Measurements from ENCODE around the gene C16orf95. TPM values are rescaled to one million over a fixed set of nuclear protein-coding genes. Genes with fewer than 3 reads are reported as not detected.

Gene C16orf95
- total RNA-seq, 2 donors from 2014 or later, result 2.7 TPM; not detected in 1

GRCh38 chr16:87253536-87253935, 63.7 kb downstream of the C16orf95 start:
- H3K4me3 ChIP-seq, result no peak overlapping the region
- no peaks in the 10 kb centered on the region for H3K4me1 ChIP-seq (ENCODE audit: control insufficient read depth in 1 of 2, low read depth in 2 of 2)
- no peaks in the 10 kb centered on the region for H3K9me3 ChIP-seq
- H3K27me3 ChIP-seq (replicated peaks; ENCODE audit: insufficient read depth), result no peaks in the 10 kb centered on the region
- TF ChIP-seq CTCF (IDR thresholded peaks at IDR 0.05), result no peak
- no peaks in the 10 kb centered on the region for H3K36me3 ChIP-seq
- ATAC-seq (ENCODE audit: insufficient number of reproducible peaks, low FRiP score, low read depth) (no peak), DNase-seq (ENCODE audit: low spot score) (no peak)
- H3K27ac ChIP-seq, result no peak overlapping the region

Other genes with a start within 250 kb of the C16orf95 start
- gene FBXO31, start 66.4 kb upstream of the C16orf95 start, total RNA-seq, result 100 to 1,000 TPM in 1 of 2 donors, 10 to 100 TPM in 1; 57.9 to 161 TPM
- gene MAP1LC3B, start 74.9 kb upstream of the C16orf95 start, total RNA-seq, result 10 to 100 TPM; 65.4 to 80.4 TPM
- 10 to 100 TPM; 33.0 to 45.6 TPM for gene ZCCHC14, start 175.6 kb upstream of the C16orf95 start, total RNA-seq